Transverse colon (tissue), 4 donors: ENCODE results near the gene GALNT9.

Experiments used
- CTCF ChIP-seq, 5 experiments: fragments of 200-600 bp in 3 of 5; fragments of 450-650 bp in 2 of 5; sonication (generic) in 3 of 5; IDR thresholded peaks; 1 replicate in 2 of 5; 2 replicates in 3 of 5; pipeline ENCODE4 v1.5.1; 2016 to 2017; ENCODE audit warnings: antibody characterized with exemption in 5 of 5, inconsistent platforms in 3 of 5, mild to moderate bottlenecking in 2 of 5, moderate library complexity in 1 of 5
- EP300 ChIP-seq: sonication (generic); formaldehyde crosslinking; IDR thresholded peaks from one replicate; pipeline ENCODE4 v1.6.1; 2017; ENCODE audit warnings: antibody characterized with exemption, low read depth
- POLR2A ChIP-seq: fragments of 450-650 bp; IDR thresholded peaks from one replicate; pipeline ENCODE4 v1.6.1; 2016; ENCODE audit warnings: antibody characterized with exemption, mild to moderate bottlenecking, moderate library complexity
- POLR2AphosphoS5 ChIP-seq, 3 donors: sonication (generic); formaldehyde crosslinking; IDR thresholded peaks; one replicate each; pipeline ENCODE4 v1.6.1; 2016; ENCODE audit warnings: antibody characterized with exemption in 3 of 3

- TF ChIP-seq POLR2AphosphoS5 (IDR thresholded peaks at IDR 0.05): no peak
- no peak for TF ChIP-seq EP300
- TF ChIP-seq CTCF (IDR thresholded peaks at IDR 0.05): no peak
- TF ChIP-seq POLR2A: no peak
Measured at GRCh38 chr12:132289356-132290202, 39.8 kb downstream of the GALNT9 start.
